ENCODE measurements around the gene PAX8. TPM values are rescaled to one million over a fixed set of nuclear protein-coding genes. Genes with fewer than 3 reads are reported as not detected.
"Not testable (repeated sequence)": the region's sequence is repeated elsewhere in the genome, so short reads cannot be mapped to it uniquely, and the experiment has no call there.

PAX8 gene
- polyA plus RNA-seq, 1 of the 3 experiments (the other 2 are of a cell fraction), result 0.23 TPM

DNA sequence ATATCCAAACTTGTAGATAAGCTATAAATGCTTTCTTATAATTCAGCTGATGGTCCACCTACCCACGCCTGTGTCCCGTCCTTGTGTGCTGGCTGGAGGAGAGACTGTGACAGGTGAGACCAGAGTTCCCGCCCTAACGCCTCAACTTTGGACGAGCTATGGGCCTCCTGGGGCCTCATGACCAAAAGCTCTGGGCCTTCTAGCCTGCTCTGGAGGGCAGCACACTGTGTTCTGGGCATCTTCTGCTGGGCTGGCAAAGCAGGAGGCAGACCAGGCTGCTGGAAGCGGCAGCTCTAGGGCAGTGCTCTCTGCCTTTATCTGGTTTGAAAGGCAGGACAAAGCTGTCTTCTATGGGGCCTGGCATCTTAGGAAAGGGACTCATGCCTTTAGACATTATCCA, 26.0 kb upstream of the PAX8 start:
- DNase-seq, result no peak
- H4K20me1 ChIP-seq (ENCODE audit: insufficient read depth), result no peaks in the 10 kb centered on the region
- POLR2A ChIA-PET, result no interaction called here
- H3K36me3 ChIP-seq (replicated peaks in 1 of 2; ENCODE audit: control insufficient read depth in 1 of 2, insufficient read depth in 2 of 2, low read length in 1 of 2), result no peaks in the 10 kb centered on the region
- no peaks in the 10 kb centered on the region for H3K79me2 ChIP-seq (ENCODE audit: insufficient read depth)
- no peak overlapping the region for H3K4me3 ChIP-seq (ENCODE audit: low read depth in 2 of 2, low read length in 1 of 2)
- H3K9me3 ChIP-seq, result no peaks in the 10 kb centered on the region
- CTCF ChIA-PET, result no interaction called here
- no peak overlapping the region for H3K9ac ChIP-seq
- H3K9me2 ChIP-seq, result no peaks in the 10 kb centered on the region
- no peak overlapping the region for H3K4me2 ChIP-seq
- 68% methylated on average over 5 of the region's 6 CpGs for WGBS (ENCODE audit: low lambda C conversion rate)
- H3K27me3 ChIP-seq (ENCODE audit: insufficient read depth), result peaks cover 9% of the 10 kb centered on the region; the same call in 1 of the 2 replicates
- H3K4me1 ChIP-seq (ENCODE audit: control insufficient read depth in 1 of 2, insufficient read depth in 2 of 2, low read depth in 1 of 2, low read length in 1 of 2), result no peaks in the 10 kb centered on the region
- TF ChIP-seq MEF2A (IDR thresholded peaks at IDR 0.05; ENCODE audit: borderline replicate concordance, low read depth) (no peak), RCOR1 (IDR thresholded peaks at IDR 0.05; ENCODE audit: low read length) (no peak), TEAD4 (IDR thresholded peaks at IDR 0.05; ENCODE audit: borderline replicate concordance, insufficient read depth) (no peak), TCF12 (IDR thresholded peaks at IDR 0.05) (no peak), RXRA (IDR thresholded peaks at IDR 0.05; ENCODE audit: borderline replicate concordance, low read depth) (no peak), FOXM1 (IDR thresholded peaks at IDR 0.05; ENCODE audit: low read depth) (no peak), SMC3 (IDR thresholded peaks at IDR 0.05; ENCODE audit: low read depth, low read length) (no peak), EP300 (IDR thresholded peaks at IDR 0.05; ENCODE audit: borderline replicate concordance in 1 of 2, low read depth in 1 of 2, low read length in 1 of 2) (no peak), CHD2 (IDR thresholded peaks at IDR 0.05; ENCODE audit: low read length, partially characterized antibody) (no peak), ELF1 (IDR thresholded peaks at IDR 0.05) (no peak), GATA2 (CRISPR knock-in tag; IDR thresholded peaks at IDR 0.05) (no peak), TAF1 (IDR thresholded peaks at IDR 0.05; ENCODE audit: borderline replicate concordance, low read depth, low read length) (no peak), GABPA (IDR thresholded peaks at IDR 0.05; ENCODE audit: low read depth) (no peak), YY1 (IDR thresholded peaks at IDR 0.05; ENCODE audit: low read depth) (no peak)
- TF ChIP-seq, protein P1, sequence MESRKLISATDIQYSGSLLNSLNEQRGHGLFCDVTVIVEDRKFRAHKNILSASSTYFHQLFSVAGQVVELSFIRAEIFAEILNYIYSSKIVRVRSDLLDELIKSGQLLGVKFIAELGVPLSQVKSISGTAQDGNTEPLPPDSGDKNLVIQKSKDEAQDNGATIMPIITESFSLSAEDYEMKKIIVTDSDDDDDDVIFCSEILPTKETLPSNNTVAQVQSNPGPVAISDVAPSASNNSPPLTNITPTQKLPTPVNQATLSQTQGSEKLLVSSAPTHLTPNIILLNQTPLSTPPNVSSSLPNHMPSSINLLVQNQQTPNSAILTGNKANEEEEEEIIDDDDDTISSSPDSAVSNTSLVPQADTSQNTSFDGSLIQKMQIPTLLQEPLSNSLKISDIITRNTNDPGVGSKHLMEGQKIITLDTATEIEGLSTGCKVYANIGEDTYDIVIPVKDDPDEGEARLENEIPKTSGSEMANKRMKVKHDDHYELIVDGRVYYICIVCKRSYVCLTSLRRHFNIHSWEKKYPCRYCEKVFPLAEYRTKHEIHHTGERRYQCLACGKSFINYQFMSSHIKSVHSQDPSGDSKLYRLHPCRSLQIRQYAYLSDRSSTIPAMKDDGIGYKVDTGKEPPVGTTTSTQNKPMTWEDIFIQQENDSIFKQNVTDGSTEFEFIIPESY (IDR thresholded peaks at IDR 0.05; ENCODE audit: borderline replicate concordance, low read depth), result no peak
- TF ChIP-seq, protein P2, sequence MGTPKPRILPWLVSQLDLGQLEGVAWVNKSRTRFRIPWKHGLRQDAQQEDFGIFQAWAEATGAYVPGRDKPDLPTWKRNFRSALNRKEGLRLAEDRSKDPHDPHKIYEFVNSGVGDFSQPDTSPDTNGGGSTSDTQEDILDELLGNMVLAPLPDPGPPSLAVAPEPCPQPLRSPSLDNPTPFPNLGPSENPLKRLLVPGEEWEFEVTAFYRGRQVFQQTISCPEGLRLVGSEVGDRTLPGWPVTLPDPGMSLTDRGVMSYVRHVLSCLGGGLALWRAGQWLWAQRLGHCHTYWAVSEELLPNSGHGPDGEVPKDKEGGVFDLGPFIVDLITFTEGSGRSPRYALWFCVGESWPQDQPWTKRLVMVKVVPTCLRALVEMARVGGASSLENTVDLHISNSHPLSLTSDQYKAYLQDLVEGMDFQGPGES (IDR thresholded peaks at IDR 0.05; ENCODE audit: low read depth, low read length), result no peak
- no peak overlapping the region for H3K27ac ChIP-seq (ENCODE audit: low read depth in 2 of 2, low read length in 1 of 2)
- no peak overlapping the region for H2AFZ ChIP-seq (ENCODE audit: low read depth)
- H3F3A ChIP-seq (replicated peaks; ENCODE audit: insufficient read depth), result no peaks in the 10 kb centered on the region

DNA sequence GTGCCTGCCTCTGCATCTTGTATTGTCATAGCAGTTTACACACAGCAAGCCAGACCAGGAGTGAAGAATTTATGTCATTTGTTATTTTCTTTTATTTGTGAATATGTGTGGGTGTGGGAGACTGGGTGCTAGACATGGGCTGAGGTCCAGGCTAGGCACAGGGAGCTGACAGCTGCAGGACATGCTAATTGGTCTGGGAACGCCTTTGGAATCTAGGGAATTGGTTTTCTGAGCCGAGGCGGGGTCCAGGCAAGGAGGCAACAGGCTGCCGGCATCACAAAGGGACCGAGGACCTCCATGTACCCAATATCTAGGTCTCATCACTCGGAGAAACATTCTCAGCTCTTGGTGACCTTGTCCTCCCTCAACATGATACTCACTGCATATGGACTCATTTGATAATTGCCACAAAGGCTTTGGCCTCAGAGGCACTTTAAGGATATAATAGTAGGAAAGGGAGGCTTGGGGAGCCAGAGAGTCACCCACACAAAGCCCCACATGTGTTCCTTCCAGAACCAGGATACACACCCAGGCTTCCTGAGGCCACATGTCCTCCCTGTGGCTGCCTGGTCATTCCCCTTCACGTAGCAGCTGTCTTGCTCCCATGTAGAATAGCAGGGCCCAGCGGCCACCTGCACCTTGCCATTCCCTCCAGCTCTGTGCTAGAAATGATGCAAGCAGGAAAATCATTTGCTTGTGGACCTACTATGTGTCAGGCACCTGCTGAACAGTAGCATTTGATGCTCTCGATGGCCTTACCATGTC, 23.7 kb upstream of the PAX8 start:
- H3K9me2 ChIP-seq; DNase-seq; H3K36me3 ChIP-seq (replicated peaks in 1 of 2; ENCODE audit: control insufficient read depth in 1 of 2, insufficient read depth in 2 of 2, low read length in 1 of 2); H3K4me3 ChIP-seq (ENCODE audit: low read depth in 2 of 2, low read length in 1 of 2); H2AFZ ChIP-seq (ENCODE audit: low read depth); H3F3A ChIP-seq (replicated peaks; ENCODE audit: insufficient read depth); POLR2A ChIA-PET; H4K20me1 ChIP-seq (ENCODE audit: insufficient read depth); H3K27ac ChIP-seq (ENCODE audit: low read depth in 2 of 2, low read length in 1 of 2); H3K9ac ChIP-seq; H3K4me1 ChIP-seq (ENCODE audit: control insufficient read depth in 1 of 2, insufficient read depth in 2 of 2, low read depth in 1 of 2, low read length in 1 of 2); H3K4me2 ChIP-seq; H3K79me2 ChIP-seq (ENCODE audit: insufficient read depth); H3K27me3 ChIP-seq (ENCODE audit: insufficient read depth); H3K9me3 ChIP-seq: not testable (repeated sequence)
- 37% methylated on average over 8 of the region's 9 CpGs for WGBS (ENCODE audit: low lambda C conversion rate)
- CTCF ChIA-PET, result interaction anchor here (1.3 kb wide), 1 partner anchor 104 kb away, joined by 4 read pairs; no protein-coding TSS in a partner anchor
